GM12878 (cell line): ENCODE data around the gene AOPEP. TPM values are rescaled to one million over a fixed set of nuclear protein-coding genes. Genes with fewer than 3 reads are reported as not detected.

Experiments
- ATAC-seq: fragments of 200-7000 bp; cut with Tn5 transposase; 3 replicates; pipeline ENCODE4 v1.9.1; 2020; ENCODE audit warnings: mild to moderate bottlenecking, moderate library complexity
- BruUV-seq: library from RNA; stranded (reverse); fragments of 400-500 nt; replicated peaks from 2 replicates; lab custom pipeline; 2021; lab: Mats Ljungman, UMichigan
- CTCF ChIA-PET: fragments of 300-600 bp; sonication (Branson Sonifier 250); formaldehyde crosslinking; extraction: SDS; loops from one replicate; lab custom pipeline; 2021; ENCODE audit warnings: inconsistent platforms; lab: Yijun Ruan, JAX
- POLR2A ChIA-PET: fragments of 350-600 bp; formaldehyde crosslinking; extraction: SDS; loops from one replicate; lab custom pipeline; 2021; ENCODE audit warnings: inconsistent platforms; lab: Charles Lee
- RAD21 ChIA-PET: fragments of 300-600 bp; sonication (Branson Sonifier 250); formaldehyde crosslinking; loops from one replicate; lab custom pipeline; 2023; ENCODE audit warnings: antibody characterized with exemption; ENCODE audit not compliant: unreplicated experiment; lab: Charles Lee
- SMC1A ChIA-PET: fragments of 300-600 bp; sonication (Branson Sonifier 250); formaldehyde crosslinking; loops from one replicate; lab custom pipeline; 2023; ENCODE audit not compliant: unreplicated experiment, uncharacterized antibody; lab: Charles Lee
- DNase-seq: peaks from one replicate; pipeline ENCODE4 v3.0.0-alpha.2; 2011; ENCODE audit warnings: low read depth, low spot score
- FAIRE-seq: peaks from 3 replicates; lab custom pipeline; 2011; peaks lifted over from hg19 to GRCh38; lab: Jason Lieb, UNC
- H2AFZ ChIP-seq: 2 replicates; pipeline ENCODE4 v1.6.0; 2011; ENCODE audit warnings: low read depth, low read length, control low read depth; ENCODE audit not compliant: control insufficient read depth
- H3K27ac ChIP-seq: 2 replicates; pipeline ENCODE4 v1.5.1; 2011; ENCODE audit warnings: control low read depth; ENCODE audit not compliant: control insufficient read depth, insufficient read depth
- H3K27me3 ChIP-seq, 2 experiments: replicated peaks in 1 of 2; 2 replicates each; pipeline versions ENCODE4 v1.6.0 to v1.6.1; 2011; ENCODE audit warnings: low read length in 1 of 2; ENCODE audit not compliant: control insufficient read depth in 2 of 2, insufficient read depth in 2 of 2
- H3K36me3 ChIP-seq, 2 experiments: 2 replicates each; pipeline ENCODE4 v1.5.1; 2011; ENCODE audit warnings: low read length in 1 of 2; ENCODE audit not compliant: control insufficient read depth in 2 of 2, insufficient read depth in 2 of 2
- H3K4me1 ChIP-seq: 2 replicates; pipeline ENCODE4 v1.6.1; 2011; ENCODE audit warnings: mild to moderate bottlenecking, low read length, moderate library complexity, mixed read lengths; ENCODE audit not compliant: control insufficient read depth, insufficient read depth
- H3K4me2 ChIP-seq: 2 replicates; pipeline ENCODE4 v1.6.0; 2011; ENCODE audit warnings: control low read depth; ENCODE audit not compliant: control insufficient read depth, insufficient read depth
- H3K4me3 ChIP-seq: fragments of 200-600 bp; sonication (generic); 2 replicates; pipeline ENCODE4 v1.5.1; 2016
- H3K79me2 ChIP-seq: 2 replicates; pipeline ENCODE4 v1.6.0; 2011; ENCODE audit warnings: low read length; ENCODE audit not compliant: control insufficient read depth, insufficient read depth
- H3K9ac ChIP-seq: 2 replicates; pipeline ENCODE4 v1.8.0; 2011; ENCODE audit warnings: low read length, control low read depth, mixed read lengths; ENCODE audit not compliant: control insufficient read depth, insufficient read depth
- H3K9me3 ChIP-seq: replicated peaks from 3 replicates; pipeline ENCODE4 v1.5.1; 2011; ENCODE audit warnings: mild to moderate bottlenecking, low read length; ENCODE audit not compliant: control insufficient read depth, insufficient read depth
- H4K20me1 ChIP-seq: 2 replicates; pipeline ENCODE4 v1.6.0; 2011; ENCODE audit not compliant: control insufficient read depth, insufficient read depth
- ATF3 ChIP-seq: IDR thresholded peaks from 2 replicates; pipeline ENCODE4 v1.6.1; 2011; ENCODE audit warnings: low read depth, mild to moderate bottlenecking, low read length, moderate library complexity, borderline replicate concordance; ENCODE audit errors: extremely low read depth
- BMI1 ChIP-seq: fragments of 450-650 bp; IDR thresholded peaks from 2 replicates; pipeline ENCODE4 v1.6.1; 2016; ENCODE audit warnings: mild to moderate bottlenecking, moderate library complexity, borderline replicate concordance
- CREB1 ChIP-seq: IDR thresholded peaks from 2 replicates; pipeline ENCODE4 v1.6.1; 2012; ENCODE audit warnings: low read depth, mild to moderate bottlenecking, inconsistent platforms
- CTCF ChIP-seq, 3 experiments: IDR thresholded peaks in 2 of 3; conservative IDR thresholded peaks in 1 of 3; 2 replicates each; pipeline ENCODE4 v1.5.1; 2011; ENCODE audit warnings: low read depth in 3 of 3, low read length in 3 of 3, mild to moderate bottlenecking in 3 of 3, control low read depth in 2 of 3, moderate library complexity in 2 of 3, inconsistent platforms in 1 of 3, mixed read lengths in 1 of 3; ENCODE audit not compliant: control insufficient read depth in 2 of 3, insufficient read depth in 1 of 3; ENCODE audit errors: extremely low read depth in 1 of 3
- LARP7 ChIP-seq: fragments of 450-650 bp; IDR thresholded peaks from 2 replicates; pipeline ENCODE4 v1.6.1; 2017; ENCODE audit warnings: mild to moderate bottlenecking
- WRNIP1 ChIP-seq: IDR thresholded peaks from 2 replicates; pipeline ENCODE4 v1.6.1; 2011; ENCODE audit warnings: low read depth, low read length, improper control_type of control experiment, borderline replicate concordance
- WGBS: methylation state at CpG from one replicate; pipeline ENCODE4 v1.1.6; 2016; ENCODE audit warnings: low lambda C conversion rate; ENCODE audit not compliant: insufficient replicate concordance, insufficient coverage; ENCODE audit errors: missing lambda C conversion rate; 5-methylcytosine and 5-hydroxymethylcytosine counted together
- in situ Hi-C: fragments of 300-500 bp; cut with MboI; formaldehyde crosslinking; loops from 9 replicates; pipeline ENCODE4 v1.14.3; 2018; ENCODE audit warnings: mixed read lengths
- intact Hi-C: fragments of 100-400 bp; cut with micrococcal nuclease; formaldehyde crosslinking; loops from one replicate; pipeline ENCODE4 v1.14.2; 2022; ENCODE audit not compliant: unreplicated experiment
- polyA plus RNA-seq, 11 experiments: library from polyadenylated mRNA; depleted of rRNA in 4 of 11; unstranded in 6 of 11; stranded (reverse) in 5 of 11; fragments of >200 nt; fragmentation: Nextera tagmentation in 4 of 11; fragmentation: Illumina TruSeq in 1 of 11; extraction: Ambion mirVana in 4 of 11; extraction: Trizol in 1 of 11; gene quantifications; 1 replicate in 1 of 11; 2 replicates in 10 of 11; pipeline versions ENCODE4 v1.2.1 to v1.2.3, GENCODE V29; 2011 to 2016; ENCODE audit warnings: inconsistent platforms in 2 of 11, missing spikeins in 2 of 11, low read depth in 1 of 11
- total RNA-seq, 4 experiments: library from RNA; depleted of rRNA in 3 of 4; stranded (reverse); fragments of >200 nt in 3 of 4; fragmentation: Illumina TruSeq in 1 of 4; extraction: Trizol in 1 of 4; gene quantifications; 2 replicates each; pipeline versions ENCODE4 v1.2.1 to v1.2.3, GENCODE V29; 2013 to 2021
- TF ChIP-seq, protein P1 (sequence below): fragments of 450-650 bp; IDR thresholded peaks from 2 replicates; pipeline ENCODE4 v1.6.1; 2017; ENCODE audit warnings: low read depth, mild to moderate bottlenecking, moderate library complexity

Gene AOPEP
- total and polyA plus RNA-seq, 10 of the 15 experiments (the other 5 are each of a cell fraction or from before 2014, with no cell fraction given) = 2.3 to 16.9 (median 10.1) TPM

- ChIA-PET SMC1A (interaction anchor here (1.1 to 4.7 kb wide), 5 partner anchors 9 to 226 kb away, joined by 3 to 19 read pairs (median 3); no protein-coding TSS in a partner anchor), CTCF (interaction anchor here (1.5 to 1.9 kb wide), 2 partner anchors 9 to 121 kb away, joined by 4 to 6 read pairs; no protein-coding TSS in a partner anchor), POLR2A (interaction anchor here (1.4 kb wide), 1 partner anchor 13 kb away, joined by 3 read pairs; no protein-coding TSS in a partner anchor), RAD21 (interaction anchor here (1.0 to 1.6 kb wide), 2 partner anchors 14 to 323 kb away, joined by 3 read pairs; no protein-coding TSS in a partner anchor)
- Histone ChIP-seq H3K9ac (no peak overlapping the region), H3K4me2 (no peak overlapping the region), H3K27ac (no peak overlapping the region), H4K20me1 (no peaks in the 10 kb centered on the region), H2AFZ (no peak overlapping the region), H3K27me3 (no peaks in the 10 kb centered on the region), H3K36me3 (no peaks in the 10 kb centered on the region; a peak in 1 of 4 replicates), H3K4me1 (peaks cover 14% of the 10 kb centered on the region), H3K9me3 (peaks cover 1% of the 10 kb centered on the region; the same call in 1 of the 3 replicates), H3K79me2 (no peaks in the 10 kb centered on the region), H3K4me3 (no peak overlapping the region)
- DNase-seq (no peak), FAIRE-seq (no peak), ATAC-seq (peak; percentile 50)
- 85% methylated on average over 1 of the region's 1 CpG for WGBS
- no peak for TF ChIP-seq WRNIP1
- TF ChIP-seq CTCF (IDR thresholded peaks at IDR 0.05 in 2 of 3, conservative IDR thresholded peaks at IDR 0.05 in 1 of 3; ENCODE audit: control insufficient read depth in 2 of 3, extremely low read depth in 1 of 3, insufficient read depth in 1 of 3, low read depth in 3 of 3, low read length in 3 of 3) = 0 out of 6 replicates have a peak, but pooled peaks of 1 of the 3 experiments have one; percentile 7
- intact Hi-C loops (no loop called here), in situ Hi-C loops (no loop called here)
- no TSS peak for BruUV-seq
Measured at GRCh38 chr9:94796687-94797086, 70.2 kb downstream of the AOPEP start.

DNA sequence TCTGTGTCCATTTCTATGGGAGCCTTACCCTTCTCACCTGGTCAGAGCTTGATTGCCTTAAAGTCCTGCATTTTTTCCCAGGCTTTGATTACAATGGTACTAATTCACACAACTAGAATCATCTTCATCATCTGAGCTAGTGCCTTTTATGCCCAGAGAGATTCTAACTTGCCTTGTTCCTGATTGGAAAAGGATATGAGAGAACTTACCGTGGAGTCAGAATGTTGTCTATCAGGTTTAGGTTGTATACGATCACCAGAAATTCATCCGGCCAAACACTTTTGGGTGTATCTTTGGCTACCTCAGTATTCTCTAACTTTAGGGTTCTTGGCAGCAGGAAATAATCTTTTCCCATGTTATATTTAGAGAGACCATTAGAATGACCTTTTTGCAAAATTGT, 71.7 kb downstream of the AOPEP start:
- in situ Hi-C loops = no loop called here
- Histone ChIP-seq H3K4me2 (no peak overlapping the region), H3K4me3 (no peak overlapping the region), H3K27ac (no peak overlapping the region), H2AFZ (no peak overlapping the region)
- RAD21 ChIA-PET = interaction anchor here (1.0 to 1.1 kb wide), 3 partner anchors 10 to 329 kb away, joined by 3 to 4 read pairs (median 3); no protein-coding TSS in a partner anchor
- ATAC-seq (no peak), DNase-seq (no peak), FAIRE-seq (no peak)
- POLR2A ChIA-PET = no interaction called here
- TF ChIP-seq, protein P1, sequence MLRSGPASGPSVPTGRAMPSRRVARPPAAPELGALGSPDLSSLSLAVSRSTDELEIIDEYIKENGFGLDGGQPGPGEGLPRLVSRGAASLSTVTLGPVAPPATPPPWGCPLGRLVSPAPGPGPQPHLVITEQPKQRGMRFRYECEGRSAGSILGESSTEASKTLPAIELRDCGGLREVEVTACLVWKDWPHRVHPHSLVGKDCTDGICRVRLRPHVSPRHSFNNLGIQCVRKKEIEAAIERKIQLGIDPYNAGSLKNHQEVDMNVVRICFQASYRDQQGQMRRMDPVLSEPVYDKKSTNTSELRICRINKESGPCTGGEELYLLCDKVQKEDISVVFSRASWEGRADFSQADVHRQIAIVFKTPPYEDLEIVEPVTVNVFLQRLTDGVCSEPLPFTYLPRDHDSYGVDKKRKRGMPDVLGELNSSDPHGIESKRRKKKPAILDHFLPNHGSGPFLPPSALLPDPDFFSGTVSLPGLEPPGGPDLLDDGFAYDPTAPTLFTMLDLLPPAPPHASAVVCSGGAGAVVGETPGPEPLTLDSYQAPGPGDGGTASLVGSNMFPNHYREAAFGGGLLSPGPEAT = no peak
- TF ChIP-seq BMI1 (no peak), CREB1 (no peak), LARP7 (no peak), ATF3 (no peak)
- TF ChIP-seq, all 136 proteins: peak for 0
- Histone ChIP-seq H3K9ac (no peak overlapping the region), H3K79me2 (no peaks in the 10 kb centered on the region), H3K36me3 (no peaks in the 10 kb centered on the region; a peak in 1 of 4 replicates), H3K9me3 (peaks cover 1% of the 10 kb centered on the region; the same call in 1 of the 3 replicates), H4K20me1 (no peaks in the 10 kb centered on the region), H3K27me3 (no peaks in the 10 kb centered on the region), H3K4me1 (peaks cover 26% of the 10 kb centered on the region)
- SMC1A ChIA-PET = interaction anchor here (1.1 to 4.7 kb wide), 6 partner anchors 13 to 119 kb away, joined by 3 to 19 read pairs (median 4); no protein-coding TSS in a partner anchor
- 100% methylated on average over 3 of the region's 3 CpGs for WGBS
- intact Hi-C loops = no loop called here
- CTCF ChIA-PET = interaction anchor here (0.6 kb wide), 2 partner anchors 16 to 333 kb away, joined by 3 to 4 read pairs; no protein-coding TSS in a partner anchor
- no TSS peak for BruUV-seq
